HCT116 (cell line): Measurements from ENCODE around the gene EFS. TPM values are rescaled to one million over a fixed set of nuclear protein-coding genes. Genes with fewer than 3 reads are reported as not detected.

ENCODE experiments used
- ATAC-seq: fragments of 200-7000 bp; cut with Tn5 transposase; 2 replicates; pipeline ENCODE4 v1.9.1; 2020; ENCODE audit warnings: mild to moderate bottlenecking, moderate library complexity
- BruUV-seq: library from RNA; stranded (reverse); fragments of 400-500 nt; replicated peaks from 2 replicates; lab custom pipeline; 2021; lab: Mats Ljungman, UMichigan
- CTCF ChIA-PET: fragments of 300-600 bp; sonication (Branson Sonifier 250); formaldehyde crosslinking; loops from one replicate; lab custom pipeline; 2021; ENCODE audit warnings: antibody characterized with exemption; lab: Charles Lee
- POLR2A ChIA-PET: fragments of 300-600, 350-600 bp; sonication (Branson Sonifier 250); formaldehyde crosslinking; loops from one replicate; lab custom pipeline; 2021; ENCODE audit warnings: antibody characterized with exemption; lab: Charles Lee
- RAD21 ChIA-PET, 2 experiments: fragments of 300-600 bp; sonication (Branson Sonifier 250); formaldehyde crosslinking; loops; one replicate each; lab custom pipeline; 2023; ENCODE audit warnings: low total read pairs in 2 of 2; ENCODE audit not compliant: uncharacterized antibody in 2 of 2, unreplicated experiment in 2 of 2, low non-redundant PET in 1 of 2; lab: Charles Lee
- DNase-seq: peaks from one replicate; pipeline ENCODE4 v3.0.0-alpha.2; 2010; ENCODE audit warnings: low read depth, low spot score
- H2AFZ ChIP-seq: fragments of 200-600 bp; shearing (Covaris generic), sonication (generic); 2 replicates; pipeline ENCODE4 v1.6.1; 2017; ENCODE audit warnings: low read depth, mixed run types, mixed read lengths, antibody characterized with exemption, low read length; ENCODE audit not compliant: poor library complexity, severe bottlenecking
- H3K27ac ChIP-seq: 2 replicates; pipeline ENCODE4 v1.5.1; 2012; ENCODE audit warnings: low read depth, low read length
- H3K27me3 ChIP-seq: fragments of 200-600 bp; sonication (generic); 2 replicates; pipeline ENCODE4 v1.6.1; 2016; ENCODE audit warnings: mixed run types, low read length, mixed read lengths; ENCODE audit not compliant: insufficient read depth
- H3K36me3 ChIP-seq, 2 experiments: fragments of 200-500 bp in 1 of 2; fragments of 200-600 bp in 1 of 2; sonication (Bioruptor generic) in 1 of 2; sonication (generic) in 1 of 2; 2 replicates each; pipeline versions ENCODE4 v1.5.1 to v1.6.1; 2014 to 2016; ENCODE audit warnings: low read length in 2 of 2, inconsistent platforms in 1 of 2, mixed read lengths in 1 of 2, mixed run types in 1 of 2; ENCODE audit not compliant: insufficient read depth in 2 of 2, control insufficient read depth in 1 of 2
- H3K4me1 ChIP-seq, 2 experiments: fragments of 200-600 bp in 1 of 2; sonication (generic) in 1 of 2; 2 replicates each; pipeline versions ENCODE4 v1.5.1 to v1.6.1; 2012 to 2017; ENCODE audit warnings: low read length in 2 of 2, inconsistent platforms in 1 of 2, mild to moderate bottlenecking in 1 of 2, mixed read lengths in 1 of 2, mixed run types in 1 of 2, moderate library complexity in 1 of 2; ENCODE audit not compliant: insufficient read depth in 2 of 2, control insufficient read depth in 1 of 2
- H3K4me2 ChIP-seq: fragments of 200-600 bp; sonication (generic); 2 replicates; pipeline ENCODE4 v1.6.1; 2017; ENCODE audit warnings: mixed run types, low read length, mixed read lengths
- H3K4me3 ChIP-seq, 2 experiments: fragments of 200-600 bp in 1 of 2; sonication (generic) in 1 of 2; replicated peaks in 1 of 2; 2 replicates each; pipeline ENCODE4 v1.5.1; 2011 to 2016; ENCODE audit warnings: low read length in 2 of 2, control low read depth in 1 of 2, low read depth in 1 of 2, mild to moderate bottlenecking in 1 of 2, mixed read lengths in 1 of 2, mixed run types in 1 of 2
- H3K79me2 ChIP-seq: fragments of 200-600 bp; sonication (generic); 2 replicates; pipeline ENCODE4 v1.6.1; 2017; ENCODE audit warnings: mild to moderate bottlenecking, mixed run types, low read length, moderate library complexity, mixed read lengths; ENCODE audit not compliant: insufficient read depth
- H3K9ac ChIP-seq: fragments of 200-600 bp; sonication (generic); 2 replicates; pipeline ENCODE4 v1.6.1; 2016; ENCODE audit warnings: low read length, mixed read lengths
- H3K9me2 ChIP-seq: fragments of 200-600 bp; sonication (generic), shearing (Covaris generic); 2 replicates; pipeline ENCODE4 v1.6.1; 2017; ENCODE audit warnings: mixed run types, mild to moderate bottlenecking, moderate library complexity; ENCODE audit not compliant: insufficient read depth
- H3K9me3 ChIP-seq, 2 experiments: fragments of 200-500 bp in 1 of 2; fragments of 200-600 bp in 1 of 2; sonication (Bioruptor generic) in 1 of 2; sonication (generic) in 1 of 2; 2 replicates each; pipeline ENCODE4 v1.6.1; 2014 to 2017; ENCODE audit warnings: low read length in 2 of 2, mixed read lengths in 2 of 2, inconsistent platforms in 1 of 2, low read depth in 1 of 2, mild to moderate bottlenecking in 1 of 2, mixed run types in 1 of 2, moderate library complexity in 1 of 2; ENCODE audit not compliant: control insufficient read depth in 1 of 2, insufficient read depth in 1 of 2
- H4K20me1 ChIP-seq: fragments of 200-600 bp; sonication (generic), shearing (Covaris generic); 2 replicates; pipeline ENCODE4 v1.6.1; 2017; ENCODE audit warnings: mixed run types, mild to moderate bottlenecking, moderate library complexity; ENCODE audit not compliant: insufficient read depth
- CEBPB ChIP-seq: IDR thresholded peaks from 2 replicates; pipeline ENCODE4 v1.6.1; 2012; ENCODE audit warnings: low read depth
- EGR1 ChIP-seq: IDR thresholded peaks from 2 replicates; pipeline ENCODE4 v1.6.1; 2012; ENCODE audit warnings: low read depth
- ELF1 ChIP-seq: IDR thresholded peaks from 2 replicates; pipeline ENCODE4 v1.6.1; 2012; ENCODE audit warnings: low read depth, borderline replicate concordance
- EZH2 ChIP-seq: fragments of 200-600 bp; sonication (generic); IDR thresholded peaks from 2 replicates; pipeline ENCODE4 v1.6.1; 2017; ENCODE audit warnings: antibody characterized with exemption, mixed run types
- FOSL1 ChIP-seq: IDR thresholded peaks from 2 replicates; pipeline ENCODE4 v1.6.1; 2012; ENCODE audit warnings: low read depth
- JUND ChIP-seq: IDR thresholded peaks from 2 replicates; pipeline ENCODE4 v1.6.1; 2012
- POLR2A ChIP-seq: IDR thresholded peaks from 2 replicates; pipeline ENCODE4 v1.7.0; 2011; ENCODE audit warnings: borderline replicate concordance; ENCODE audit not compliant: insufficient read depth, insufficient read length; ENCODE audit errors: extremely low read depth
- POLR2AphosphoS5 ChIP-seq: IDR thresholded peaks from 2 replicates; pipeline ENCODE4 v1.6.1; 2011; ENCODE audit warnings: mild to moderate bottlenecking, low read depth, low read length, moderate library complexity
- SIN3A ChIP-seq: IDR thresholded peaks from 2 replicates; pipeline ENCODE4 v1.6.1; 2012; ENCODE audit warnings: low read depth
- SP1 ChIP-seq: IDR thresholded peaks from 2 replicates; pipeline ENCODE4 v1.6.1; 2012; ENCODE audit warnings: low read depth
- SRF ChIP-seq: IDR thresholded peaks from 2 replicates; pipeline ENCODE4 v1.6.1; 2012; ENCODE audit warnings: low read depth
- TCF7L2 ChIP-seq: IDR thresholded peaks from 2 replicates; pipeline ENCODE4 v1.7.0; 2011; ENCODE audit warnings: borderline replicate concordance, inconsistent platforms; ENCODE audit not compliant: insufficient read depth, insufficient read length; ENCODE audit errors: extremely low read depth
- YY1 ChIP-seq: IDR thresholded peaks from 2 replicates; pipeline ENCODE4 v1.6.1; 2011; ENCODE audit warnings: low read length, low read depth, moderate library complexity, mild to moderate bottlenecking; ENCODE audit not compliant: insufficient replicate concordance; ENCODE audit errors: extremely low read depth
- ZFX ChIP-seq: fragments of 450-650 bp; IDR thresholded peaks from 2 replicates; pipeline ENCODE4 v1.6.1; 2017
- ZNF274 ChIP-seq: fragments of 200-500 bp; sonication (Bioruptor generic); IDR thresholded peaks from 2 replicates; pipeline ENCODE4 v1.6.1; 2014; ENCODE audit warnings: mild to moderate bottlenecking, low read depth, low read length, inconsistent platforms
- intact Hi-C: fragments of 100-400 bp; cut with micrococcal nuclease; formaldehyde crosslinking; loops from 2 replicates; pipeline ENCODE4 v1.10.0; 2022
- total RNA-seq: library from RNA; stranded (reverse); gene quantifications from one replicate; pipeline ENCODE4 v1.2.1, GENCODE V29; 2021; ENCODE audit not compliant: unreplicated experiment
- TF ChIP-seq, protein P1 (sequence below), 3 experiments: fragments of 200-600 bp in 1 of 3; sonication (generic) in 1 of 3; IDR thresholded peaks in 2 of 3; conservative IDR thresholded peaks in 1 of 3; 2 replicates each; pipeline ENCODE4 v1.5.1; 2012 to 2017; ENCODE audit warnings: low read depth in 2 of 3, low read length in 2 of 3, antibody characterized with exemption in 1 of 3, borderline replicate concordance in 1 of 3, control low read depth in 1 of 3, mild to moderate bottlenecking in 1 of 3, mixed read lengths in 1 of 3, mixed run types in 1 of 3, moderate library complexity in 1 of 3; ENCODE audit not compliant: insufficient read depth in 1 of 3
- TF ChIP-seq, protein P2 (sequence below): IDR thresholded peaks from 2 replicates; pipeline ENCODE4 v1.6.1; 2011; ENCODE audit warnings: mild to moderate bottlenecking, low read length, moderate library complexity; ENCODE audit not compliant: insufficient replicate concordance; ENCODE audit errors: extremely low read depth

The EFS gene
- total RNA-seq, 1 experiment from 2014 or later: 0.10 TPM

DNA sequence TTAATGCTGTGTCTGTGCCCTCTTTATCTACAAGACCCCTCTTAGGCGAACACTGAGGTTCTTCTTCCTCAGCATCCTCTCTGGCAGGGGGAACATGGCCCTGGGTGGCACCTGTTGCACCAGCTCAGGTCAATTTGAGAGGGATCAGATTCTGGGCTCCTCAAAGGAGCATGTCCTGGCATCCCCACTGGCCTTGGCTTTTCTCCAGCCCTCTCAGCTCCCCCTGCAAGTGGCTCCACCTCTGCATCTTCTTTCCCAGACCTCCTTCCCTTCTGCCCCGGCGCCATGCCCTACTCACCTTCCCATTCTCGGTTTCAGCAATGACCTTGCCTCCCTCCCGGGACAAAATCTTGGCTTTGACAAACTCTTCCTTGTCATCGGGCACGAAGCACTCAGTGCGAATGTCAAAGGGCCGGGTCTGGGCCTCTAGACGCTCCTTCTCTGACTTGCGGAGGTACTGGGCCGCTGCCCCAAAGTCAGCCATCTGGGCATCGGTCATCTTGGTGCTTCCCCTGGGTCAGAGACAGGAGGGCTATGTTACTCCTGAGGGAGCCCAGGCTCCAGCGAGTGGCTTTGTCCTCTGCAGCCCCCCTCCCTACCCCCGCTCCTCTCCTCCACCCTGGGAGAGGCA is 41.9 kb upstream of the EFS start:
- BruUV-seq: no TSS peak
- Histone ChIP-seq H3K9ac (no peak overlapping the region), H3K27ac (no peak overlapping the region), H3K79me2 (no peaks in the 10 kb centered on the region), H3K4me2 (no peak overlapping the region), H3K27me3 (peaks cover 26% of the 10 kb centered on the region; the same call in 1 of the 2 replicates), H3K9me2 (no peaks in the 10 kb centered on the region), H3K4me1 (no peaks in the 10 kb centered on the region), H2AFZ (no peak overlapping the region), H3K4me3 (no peak overlapping the region), H4K20me1 (no peaks in the 10 kb centered on the region), H3K9me3 (no peaks in the 10 kb centered on the region), H3K36me3 (no peaks in the 10 kb centered on the region)
- ATAC-seq: no peak
- DNase-seq: no peak
- RAD21 ChIA-PET: no interaction called here
- CTCF ChIA-PET: no interaction called here
- no peak for TF ChIP-seq JUND
- TF ChIP-seq EGR1: no peak
- TF ChIP-seq ZFX: no peak
- TF ChIP-seq ELF1: no peak
- TF ChIP-seq ZNF274: no peak
- TF ChIP-seq, protein P1, sequence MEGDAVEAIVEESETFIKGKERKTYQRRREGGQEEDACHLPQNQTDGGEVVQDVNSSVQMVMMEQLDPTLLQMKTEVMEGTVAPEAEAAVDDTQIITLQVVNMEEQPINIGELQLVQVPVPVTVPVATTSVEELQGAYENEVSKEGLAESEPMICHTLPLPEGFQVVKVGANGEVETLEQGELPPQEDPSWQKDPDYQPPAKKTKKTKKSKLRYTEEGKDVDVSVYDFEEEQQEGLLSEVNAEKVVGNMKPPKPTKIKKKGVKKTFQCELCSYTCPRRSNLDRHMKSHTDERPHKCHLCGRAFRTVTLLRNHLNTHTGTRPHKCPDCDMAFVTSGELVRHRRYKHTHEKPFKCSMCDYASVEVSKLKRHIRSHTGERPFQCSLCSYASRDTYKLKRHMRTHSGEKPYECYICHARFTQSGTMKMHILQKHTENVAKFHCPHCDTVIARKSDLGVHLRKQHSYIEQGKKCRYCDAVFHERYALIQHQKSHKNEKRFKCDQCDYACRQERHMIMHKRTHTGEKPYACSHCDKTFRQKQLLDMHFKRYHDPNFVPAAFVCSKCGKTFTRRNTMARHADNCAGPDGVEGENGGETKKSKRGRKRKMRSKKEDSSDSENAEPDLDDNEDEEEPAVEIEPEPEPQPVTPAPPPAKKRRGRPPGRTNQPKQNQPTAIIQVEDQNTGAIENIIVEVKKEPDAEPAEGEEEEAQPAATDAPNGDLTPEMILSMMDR (IDR thresholded peaks at IDR 0.05 in 2 of 3, conservative IDR thresholded peaks at IDR 0.05 in 1 of 3; ENCODE audit: borderline replicate concordance in 1 of 3, insufficient read depth in 1 of 3, low read depth in 2 of 3, low read length in 2 of 3): no peak
- TF ChIP-seq POLR2A: no peak
- no peak for TF ChIP-seq SP1
- no peak for TF ChIP-seq TCF7L2
- TF ChIP-seq EZH2: no peak
- no peak for TF ChIP-seq SRF
- no peak for TF ChIP-seq FOSL1
- TF ChIP-seq SIN3A: no peak
- TF ChIP-seq CEBPB: no peak
- TF ChIP-seq POLR2AphosphoS5: no peak
- TF ChIP-seq, protein P2, sequence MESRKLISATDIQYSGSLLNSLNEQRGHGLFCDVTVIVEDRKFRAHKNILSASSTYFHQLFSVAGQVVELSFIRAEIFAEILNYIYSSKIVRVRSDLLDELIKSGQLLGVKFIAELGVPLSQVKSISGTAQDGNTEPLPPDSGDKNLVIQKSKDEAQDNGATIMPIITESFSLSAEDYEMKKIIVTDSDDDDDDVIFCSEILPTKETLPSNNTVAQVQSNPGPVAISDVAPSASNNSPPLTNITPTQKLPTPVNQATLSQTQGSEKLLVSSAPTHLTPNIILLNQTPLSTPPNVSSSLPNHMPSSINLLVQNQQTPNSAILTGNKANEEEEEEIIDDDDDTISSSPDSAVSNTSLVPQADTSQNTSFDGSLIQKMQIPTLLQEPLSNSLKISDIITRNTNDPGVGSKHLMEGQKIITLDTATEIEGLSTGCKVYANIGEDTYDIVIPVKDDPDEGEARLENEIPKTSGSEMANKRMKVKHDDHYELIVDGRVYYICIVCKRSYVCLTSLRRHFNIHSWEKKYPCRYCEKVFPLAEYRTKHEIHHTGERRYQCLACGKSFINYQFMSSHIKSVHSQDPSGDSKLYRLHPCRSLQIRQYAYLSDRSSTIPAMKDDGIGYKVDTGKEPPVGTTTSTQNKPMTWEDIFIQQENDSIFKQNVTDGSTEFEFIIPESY: no peak
- TF ChIP-seq YY1: no peak
- intact Hi-C loops: no loop called here
- POLR2A ChIA-PET: no interaction called here
